Measurements from ENCODE around the gene FOXP1. TPM values are rescaled to one million over a fixed set of nuclear protein-coding genes. Genes with fewer than 3 reads are reported as not detected.

Gene FOXP1
- total RNA-seq, 4 donors from 2014 or later = 13.2 to 46.6 (median 29.2) TPM

GRCh38 chr3:71255498-71255897 lies 328.0 kb downstream of the FOXP1 start:
- Histone ChIP-seq H3K4me1 (peaks cover 0 to 5% of the 10 kb centered on the region in 2 donors), H3K36me3 (no peaks in the 10 kb centered on the region), H3K27ac (no peak overlapping the region), H3K27me3 (no peaks in the 10 kb centered on the region), H3K9me3 (no peaks in the 10 kb centered on the region), H3K4me3 (no peak overlapping the region)
- ATAC-seq = no peak
- intact Hi-C loops (cut with DNase I; ENCODE audit: low total_unique reads) = no loop called here
- in situ Hi-C loops (cut with MboI; ENCODE audit: low sequenced_read_pairs in 4 of 4) = no loop called here
- no peak for TF ChIP-seq POLR2A (IDR thresholded peaks at IDR 0.05)
- no peak for TF ChIP-seq CTCF (IDR thresholded peaks at IDR 0.05 in 4 of 5, conservative IDR thresholded peaks at IDR 0.05 in 1 of 5)
- DNase-seq = no peak

GRCh38 chr3:71254281-71255057 lies 329.1 kb downstream of the FOXP1 start:
- TF ChIP-seq POLR2A (IDR thresholded peaks at IDR 0.05) (no peak), CTCF (IDR thresholded peaks at IDR 0.05 in 4 of 5, conservative IDR thresholded peaks at IDR 0.05 in 1 of 5) (no peak)
- intact Hi-C loops (cut with DNase I; ENCODE audit: low total_unique reads) (no loop called here), in situ Hi-C loops (cut with MboI; ENCODE audit: low sequenced_read_pairs in 4 of 4) (no loop called here)
- no peak overlapping the region for H3K4me3 ChIP-seq
- H3K27me3 ChIP-seq = no peaks in the 10 kb centered on the region
- no peak for DNase-seq
- no peaks in the 10 kb centered on the region for H3K9me3 ChIP-seq
- H3K36me3 ChIP-seq = no peaks in the 10 kb centered on the region
- no peak overlapping the region for H3K27ac ChIP-seq
- H3K4me1 ChIP-seq = peaks cover 2 to 5% of the 10 kb centered on the region in 2 donors
- ATAC-seq = no peak

GRCh38 chr3:71253169-71253568 lies 330.4 kb downstream of the FOXP1 start:
- Histone ChIP-seq H3K27ac (no peak overlapping the region), H3K27me3 (no peaks in the 10 kb centered on the region), H3K9me3 (no peaks in the 10 kb centered on the region), H3K4me3 (no peak overlapping the region), H3K4me1 (peaks cover 5 to 7% of the 10 kb centered on the region in 2 donors), H3K36me3 (no peaks in the 10 kb centered on the region)
- ATAC-seq = no peak
- in situ Hi-C loops (cut with MboI; ENCODE audit: low sequenced_read_pairs in 4 of 4) (no loop called here), intact Hi-C loops (cut with DNase I; ENCODE audit: low total_unique reads) (no loop called here)
- no peak for DNase-seq
- no peak for TF ChIP-seq POLR2A (IDR thresholded peaks at IDR 0.05)
- no peak for TF ChIP-seq CTCF (IDR thresholded peaks at IDR 0.05 in 4 of 5, conservative IDR thresholded peaks at IDR 0.05 in 1 of 5)

- TF ChIP-seq CTCF (IDR thresholded peaks at IDR 0.05 in 4 of 5, conservative IDR thresholded peaks at IDR 0.05 in 1 of 5) (no peak), POLR2A (IDR thresholded peaks at IDR 0.05) (no peak)
- no peak for ATAC-seq
- in situ Hi-C loops (cut with MboI; ENCODE audit: low sequenced_read_pairs in 4 of 4) (no loop called here), intact Hi-C loops (cut with DNase I; ENCODE audit: low total_unique reads) (no loop called here)
- peaks cover 5 to 7% of the 10 kb centered on the region in 2 donors for H3K4me1 ChIP-seq
- no peaks in the 10 kb centered on the region for H3K9me3 ChIP-seq
- no peak overlapping the region for H3K27ac ChIP-seq
- no peaks in the 10 kb centered on the region for H3K36me3 ChIP-seq
- no peaks in the 10 kb centered on the region for H3K27me3 ChIP-seq
- no peak for DNase-seq
- H3K4me3 ChIP-seq = no peak overlapping the region
Measured at GRCh38 chr3:71252466-71252865, 331.1 kb downstream of the FOXP1 start.
